ENCODE measurements around the gene ZG16. TPM values are rescaled to one million over a fixed set of nuclear protein-coding genes. Genes with fewer than 3 reads are reported as not detected.
"Not testable (repeated sequence)": the region's sequence is repeated elsewhere in the genome, so short reads cannot be mapped to it uniquely, and the experiment has no call there.

The ZG16 gene
- polyA plus RNA-seq (2014; cell fraction: cytosol; rRNA removed) = not detected in 2 replicates
- polyA plus RNA-seq (2014; cell fraction: nucleus; rRNA removed) = not detected in 2 replicates

GRCh38 chr16:29777576-29778350 lies at the start of gene ZG16:
ZG16 (plus strand) TSS chr16:29778256; CDS start chr16:29779267, 1,011 bp downstream.
- no peak for DNase-seq (ENCODE audit: low spot score)

GRCh38 chr16:29729116-29729521 lies 48.9 kb upstream of the ZG16 start:
- peak; percentile 73 for DNase-seq (ENCODE audit: low spot score)

DNA sequence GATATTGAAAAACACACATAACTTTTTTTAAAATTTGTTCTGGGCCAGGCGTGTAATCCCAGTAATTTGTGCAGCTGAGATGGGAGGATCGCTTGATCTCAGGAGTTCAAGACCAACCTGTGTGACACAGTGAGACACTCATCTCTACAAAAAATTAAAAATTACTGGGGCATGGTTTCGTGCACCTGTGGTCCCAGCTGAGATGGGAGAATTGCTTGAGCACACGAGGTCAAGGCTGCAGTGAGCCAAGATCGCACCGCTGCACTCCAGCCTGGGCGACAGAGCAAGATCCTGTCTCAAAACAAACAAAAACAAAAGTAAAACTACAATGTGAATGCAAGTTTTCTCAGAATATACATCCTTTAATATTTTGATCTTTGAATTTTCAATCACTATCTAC lies 47.4 kb upstream of the ZG16 start:
- DNase-seq (ENCODE audit: low spot score) = no peak

GRCh38 chr16:29731768-29732601 lies 46.1 kb upstream of the ZG16 start:
- not testable (repeated sequence) for DNase-seq (ENCODE audit: low spot score)

DNA sequence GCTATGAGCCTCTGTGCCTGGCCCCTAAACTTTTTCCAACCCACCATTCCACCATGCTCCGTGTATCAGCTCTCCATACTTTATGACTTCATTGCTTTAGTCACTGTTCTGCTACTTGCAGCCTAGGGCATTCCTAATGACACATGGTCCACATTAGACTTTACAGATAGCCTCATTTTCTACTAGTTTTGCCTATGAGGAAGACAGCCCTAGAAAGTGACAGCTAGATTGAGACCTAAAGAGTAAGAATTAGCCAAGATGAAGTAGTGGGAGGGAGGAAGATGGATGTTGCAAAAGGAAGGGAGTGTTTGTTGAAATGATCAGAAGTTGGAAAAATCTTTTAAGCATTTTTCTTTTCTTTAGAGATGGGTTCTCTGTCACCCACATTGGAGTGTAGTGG lies 43.3 kb upstream of the ZG16 start:
- no peak for DNase-seq (ENCODE audit: low spot score)

DNA sequence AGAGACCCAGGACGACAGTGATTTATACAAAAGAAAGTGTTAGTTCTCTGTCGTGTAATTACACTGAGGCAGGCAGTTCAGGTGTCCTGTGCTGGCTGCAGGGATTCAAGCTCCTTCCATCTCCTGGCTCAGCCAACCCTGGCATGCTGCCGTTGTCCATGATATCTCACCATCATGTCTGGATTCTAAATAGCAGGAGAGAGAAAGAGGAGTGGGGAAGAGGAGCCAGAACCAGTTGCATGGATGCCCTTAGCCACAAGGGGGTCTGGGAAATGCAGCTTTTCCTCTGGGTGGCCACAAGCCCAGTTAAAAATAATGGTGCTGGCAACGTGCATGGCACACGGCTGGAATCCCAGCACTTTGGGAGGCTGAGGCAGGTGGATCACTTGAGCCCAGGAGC lies 41.9 kb upstream of the ZG16 start:
- peak; percentile 63 for DNase-seq (ENCODE audit: low spot score)

DNA sequence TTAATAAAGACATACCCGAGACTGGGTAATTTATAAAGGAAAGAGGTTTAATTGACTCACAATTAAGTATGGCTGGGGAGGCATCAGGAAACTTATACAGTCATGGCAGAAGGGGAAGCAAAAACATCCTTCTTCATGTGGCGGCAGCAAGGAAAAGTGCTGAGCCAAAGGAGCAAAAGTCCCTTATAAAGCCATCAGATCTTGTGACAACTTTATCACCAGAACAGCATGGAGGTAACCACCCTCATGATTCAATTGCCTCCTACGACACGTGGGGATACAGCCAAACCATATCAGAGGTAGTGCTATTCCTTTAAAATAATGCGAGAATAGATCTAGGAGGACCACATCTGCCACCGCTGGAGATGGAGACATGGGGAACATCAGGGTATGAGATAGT lies 41.3 kb upstream of the ZG16 start:
- no peak for DNase-seq (ENCODE audit: low spot score)

DNA sequence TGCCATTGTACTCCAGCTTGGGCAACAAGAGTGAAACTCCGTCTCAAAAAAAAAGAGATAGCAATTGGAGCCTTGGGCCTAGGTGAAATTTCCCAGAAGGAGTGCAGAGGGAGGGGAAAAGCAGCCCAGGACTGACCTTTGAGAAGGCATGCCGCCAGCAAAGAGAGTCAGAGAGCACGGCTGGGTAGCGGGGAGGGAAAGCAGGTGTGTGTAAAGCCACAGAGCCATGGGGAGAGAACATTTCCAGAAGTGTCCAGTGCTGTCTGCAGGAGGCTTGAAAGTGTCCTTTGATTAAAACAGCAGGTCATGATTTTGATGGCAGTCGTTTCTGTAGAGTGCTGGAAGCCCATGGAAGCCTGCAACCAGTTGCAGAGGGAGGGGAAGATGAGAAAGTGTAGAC lies 40.3 kb upstream of the ZG16 start:
- DNase-seq (ENCODE audit: low spot score) = no peak

DNA sequence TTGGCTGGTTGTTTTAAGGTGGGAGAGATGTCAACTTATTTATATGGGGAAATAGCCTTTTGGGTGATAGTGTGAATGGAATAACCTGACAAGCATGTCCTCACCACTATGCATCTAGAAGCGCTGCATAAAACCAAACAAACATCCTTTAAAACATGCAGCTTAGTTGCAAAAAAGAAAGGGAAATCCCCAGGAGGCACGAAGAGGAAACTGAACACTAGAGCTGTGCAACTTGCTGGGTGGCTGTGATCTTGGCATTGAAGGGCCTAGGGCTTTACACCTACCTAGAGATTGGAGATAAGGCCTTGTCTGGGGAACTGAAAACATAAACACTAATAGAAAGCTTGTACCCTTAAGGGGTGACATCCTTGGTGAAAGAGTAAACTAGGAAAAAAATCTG lies 39.5 kb upstream of the ZG16 start:
- DNase-seq (ENCODE audit: low spot score) = no peak

GRCh38 chr16:29739927-29740629 lies 38.0 kb upstream of the ZG16 start:
- not testable (repeated sequence) for DNase-seq (ENCODE audit: low spot score)

- DNase-seq (ENCODE audit: low spot score) = not testable (repeated sequence)
Measured at GRCh38 chr16:29740630-29741015, 37.4 kb upstream of the ZG16 start.

DNA sequence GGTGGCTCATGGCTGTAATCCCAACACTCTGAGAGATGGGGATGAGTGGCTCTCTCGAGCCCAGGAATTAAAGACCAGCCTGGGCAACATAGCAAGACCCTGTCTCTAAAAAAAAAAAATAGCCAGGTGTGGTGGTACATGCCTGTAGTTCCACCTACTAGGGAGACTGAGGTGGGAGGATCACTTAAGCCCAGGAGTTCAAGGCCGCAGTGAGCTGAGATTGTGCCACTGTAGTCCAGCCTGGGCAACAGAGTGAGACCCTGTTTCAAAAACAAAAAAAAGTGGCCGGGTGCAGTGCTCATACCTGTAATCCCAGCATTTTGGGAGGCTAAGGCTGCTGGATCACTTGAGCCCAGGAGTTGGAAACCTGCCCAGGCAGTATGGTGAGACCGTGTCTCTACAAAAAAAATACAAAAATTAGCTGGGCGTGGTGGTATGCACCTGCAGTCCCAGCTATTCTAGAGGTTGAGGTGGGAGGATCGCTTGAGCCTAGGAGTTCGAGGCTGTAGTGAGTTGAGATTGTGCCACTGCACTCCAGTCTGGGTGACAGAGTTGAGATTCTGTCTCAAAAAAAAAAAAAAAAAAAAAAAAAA lies 35.3 kb upstream of the ZG16 start:
- DNase-seq (ENCODE audit: low spot score) = no peak

DNA sequence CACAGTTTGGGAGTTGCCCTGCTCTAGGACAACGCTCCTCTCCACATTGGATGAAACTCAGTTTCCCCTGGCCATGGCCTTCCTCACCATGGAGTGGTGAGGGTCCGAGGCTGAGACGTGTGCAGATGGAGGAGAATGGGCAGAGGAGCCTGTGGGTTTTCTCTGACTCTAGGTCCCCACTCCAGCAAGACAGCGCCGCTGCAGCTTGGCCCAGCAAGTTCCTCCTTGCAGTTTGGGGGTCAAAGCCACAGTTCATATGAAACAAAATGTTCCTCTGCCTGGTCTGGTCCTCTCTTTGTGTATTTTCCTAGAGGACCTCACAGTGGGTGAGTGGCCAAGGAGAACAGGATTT lies 34.6 kb upstream of the ZG16 start:
- DNase-seq (ENCODE audit: low spot score) = no peak

DNA sequence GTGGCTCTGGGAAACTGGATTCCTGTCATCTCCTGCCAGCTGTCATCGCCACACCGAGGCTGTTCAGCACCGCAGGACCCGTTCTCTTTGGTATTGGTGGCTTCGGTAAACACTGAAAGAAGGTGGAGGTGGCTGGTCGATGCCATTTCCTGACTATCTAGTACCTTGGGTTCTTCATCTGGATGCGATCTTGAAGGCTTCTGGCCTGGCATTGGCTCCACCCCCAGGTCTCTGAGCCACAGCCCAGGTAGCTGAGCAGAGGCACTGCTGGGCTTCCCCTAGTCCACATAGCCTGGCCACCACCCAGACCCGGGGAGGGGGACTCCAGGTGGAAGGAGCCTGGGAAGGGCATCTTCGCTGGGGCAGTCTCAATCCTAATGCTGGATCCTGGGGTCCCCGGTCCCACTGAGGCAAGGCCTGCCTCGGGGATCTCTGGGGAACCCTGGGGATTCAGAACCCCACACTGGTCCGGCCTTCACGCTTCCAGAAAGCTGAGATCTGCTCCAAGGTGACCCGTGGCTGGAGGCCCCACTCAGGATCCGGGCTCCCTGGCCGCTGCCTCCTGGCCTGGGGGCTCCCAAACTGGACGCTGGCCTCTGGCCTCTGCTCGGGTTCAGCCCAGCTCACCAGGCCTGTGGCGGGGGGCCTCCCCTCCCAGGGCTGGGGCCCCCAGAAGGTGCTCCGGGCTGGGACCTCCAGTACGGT lies 34.1 kb upstream of the ZG16 start:
- DNase-seq (ENCODE audit: low spot score) = no peak

DNA sequence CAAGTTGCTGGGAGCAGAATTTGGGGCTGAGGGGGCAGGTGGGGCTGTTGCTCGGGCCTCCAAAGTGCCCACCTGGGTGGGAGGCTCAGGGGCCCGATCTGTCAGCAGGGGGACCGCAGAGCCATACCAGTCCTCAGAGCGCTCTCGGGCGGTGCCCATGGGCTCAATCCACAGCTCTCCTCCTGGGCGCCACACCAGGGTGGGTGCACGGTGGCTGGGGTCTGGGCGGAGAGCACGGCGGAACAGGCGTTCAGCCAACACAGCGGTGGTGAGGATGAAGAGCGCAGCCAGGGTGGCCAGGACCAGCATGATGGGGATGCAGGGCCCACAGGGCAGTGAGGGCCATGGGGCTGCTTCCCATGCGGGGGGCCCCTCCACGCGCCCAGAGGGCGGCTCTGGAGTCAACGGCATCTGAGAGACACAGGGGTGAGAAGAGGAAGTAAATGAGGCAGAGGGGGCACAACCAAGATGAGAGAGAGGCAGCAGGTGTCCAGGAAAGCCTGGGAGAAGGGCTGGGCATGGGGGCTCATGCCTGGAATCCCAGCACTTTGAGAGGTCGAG lies 33.4 kb upstream of the ZG16 start:
- no peak for DNase-seq (ENCODE audit: low spot score)

DNA sequence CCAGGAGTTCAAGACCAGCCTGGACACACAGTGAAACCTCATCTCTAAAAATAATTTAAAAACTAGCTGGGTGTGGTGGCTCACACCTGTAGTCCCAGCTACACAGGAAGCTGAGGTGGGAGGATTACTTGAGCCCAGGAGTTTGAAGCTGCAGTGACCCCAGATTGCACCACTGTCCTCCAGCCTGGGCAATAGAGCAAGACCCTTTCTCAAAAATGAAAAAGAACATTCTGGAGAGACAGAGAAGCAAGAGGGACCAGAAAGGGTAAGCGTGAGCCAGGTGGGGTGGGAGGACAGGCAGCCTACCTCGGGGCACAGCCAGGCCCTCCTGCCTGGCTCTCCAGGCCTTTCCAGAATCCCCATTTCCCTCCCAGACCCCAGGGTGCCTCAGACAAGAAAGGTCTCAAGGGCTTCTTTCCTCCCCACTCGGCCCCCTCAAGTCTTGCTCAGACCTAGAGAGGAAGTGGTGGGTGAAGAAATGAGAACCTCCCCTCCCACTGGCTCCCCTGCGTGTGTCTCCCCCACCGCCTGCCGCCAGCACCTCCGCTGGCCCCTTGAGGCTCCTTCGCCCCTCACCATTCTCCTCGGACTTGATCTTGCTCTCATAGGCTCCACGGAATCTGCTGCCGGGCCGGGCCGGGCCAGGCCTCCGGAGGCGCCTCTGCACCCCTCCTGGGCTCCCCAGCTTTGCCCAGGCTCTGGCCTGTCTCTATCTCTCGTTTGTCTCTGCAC lies 32.8 kb upstream of the ZG16 start:
- no peak for DNase-seq (ENCODE audit: low spot score)

GRCh38 chr16:29745853-29746345 lies 32.2 kb upstream of the ZG16 start, which contains the start of gene C16orf54:
C16orf54 (minus strand) TSS chr16:29745990; CDS start chr16:29744951, 1,039 bp downstream.
- DNase-seq (ENCODE audit: low spot score) = no peak

GRCh38 chr16:29746518-29746917 lies 31.5 kb upstream of the ZG16 start:
- DNase-seq (ENCODE audit: low spot score) = not testable (repeated sequence)

DNA sequence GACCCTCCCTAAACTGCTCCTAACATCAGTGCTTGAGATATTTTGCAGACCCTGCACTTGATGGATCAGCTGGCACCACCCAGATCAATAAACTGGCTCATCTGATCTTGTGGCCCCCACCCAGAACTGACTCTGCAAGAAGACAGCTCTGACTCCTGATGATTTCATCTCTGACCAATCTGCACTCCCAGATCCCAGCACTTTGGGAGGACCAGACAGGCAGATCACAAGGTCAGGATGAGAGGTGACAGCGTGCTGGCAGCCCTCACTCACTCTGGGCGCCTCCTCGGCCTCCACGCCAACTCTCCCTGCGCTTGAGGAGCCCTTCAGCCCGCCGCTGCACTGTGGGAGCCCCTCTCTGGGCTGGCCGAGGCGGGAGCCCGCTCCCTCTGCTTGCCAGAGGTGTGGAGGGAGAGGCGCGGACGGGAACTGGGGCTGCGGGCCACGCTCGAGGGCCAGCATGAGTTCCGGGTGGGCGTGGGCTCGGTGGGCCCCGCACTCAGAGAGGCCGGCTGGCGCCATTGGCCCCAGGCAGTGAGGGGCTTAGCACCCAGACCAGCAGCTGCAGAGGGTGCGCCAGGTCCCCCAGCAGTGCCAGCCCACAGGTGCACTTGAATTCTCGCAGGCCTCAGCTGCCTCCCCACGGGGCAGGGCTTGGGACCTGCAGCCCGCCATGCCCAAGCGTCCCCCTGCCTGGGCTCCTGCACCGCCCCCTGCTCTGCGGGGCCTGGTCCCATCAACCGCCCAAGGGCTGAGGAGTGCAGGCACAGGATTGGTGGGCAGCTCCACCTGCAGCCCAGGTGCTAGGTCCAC lies 29.9 kb upstream of the ZG16 start:
- DNase-seq (ENCODE audit: low spot score) = no peak

Measured in SK-N-DZ (cell line).